Astrocyte of the cerebellum (primary cell): Measurements from ENCODE around the gene DAB2IP.

Source experiments
- DNase-seq: peaks from one replicate; pipeline ENCODE4 v3.0.0-alpha.2; 2011; ENCODE audit warnings: low read depth
- H3K4me3 ChIP-seq: 2 replicates; pipeline ENCODE4 v1.5.1; 2011; ENCODE audit warnings: mild to moderate bottlenecking, low read depth, low read length, moderate library complexity
- in situ Hi-C: cut with HindIII; loops from 2 replicates; pipeline ENCODE4 v1.10.0; 2017; ENCODE audit warnings: low sequenced_read_pairs
- TF ChIP-seq, protein P1 (sequence below): IDR thresholded peaks from 2 replicates; pipeline ENCODE4 v1.5.1; 2012; ENCODE audit warnings: low read length, low read depth, moderate library complexity, mild to moderate bottlenecking; ENCODE audit errors: missing control alignments

The DAB2IP gene

DNA sequence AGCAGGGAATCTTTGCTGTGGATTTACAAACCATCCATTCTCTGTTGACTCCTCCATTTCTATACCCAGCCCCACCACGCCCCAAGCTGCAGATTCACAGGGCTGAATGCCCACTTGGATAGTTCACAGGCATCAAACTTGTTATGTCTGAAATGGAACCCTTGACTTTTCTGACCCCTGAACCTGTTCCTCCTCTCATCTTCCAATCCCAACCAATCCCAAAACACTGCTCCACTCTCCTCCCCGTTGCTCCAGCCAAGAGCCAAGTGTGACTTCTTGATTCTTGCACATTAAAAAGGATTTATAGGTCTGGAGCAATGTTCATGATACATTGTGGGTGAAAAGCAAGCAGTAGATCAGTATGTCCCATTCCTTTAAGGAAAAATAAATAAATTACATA lies 145.6 kb downstream of the DAB2IP start:
- DNase-seq: no peak
- TF ChIP-seq, protein P1, sequence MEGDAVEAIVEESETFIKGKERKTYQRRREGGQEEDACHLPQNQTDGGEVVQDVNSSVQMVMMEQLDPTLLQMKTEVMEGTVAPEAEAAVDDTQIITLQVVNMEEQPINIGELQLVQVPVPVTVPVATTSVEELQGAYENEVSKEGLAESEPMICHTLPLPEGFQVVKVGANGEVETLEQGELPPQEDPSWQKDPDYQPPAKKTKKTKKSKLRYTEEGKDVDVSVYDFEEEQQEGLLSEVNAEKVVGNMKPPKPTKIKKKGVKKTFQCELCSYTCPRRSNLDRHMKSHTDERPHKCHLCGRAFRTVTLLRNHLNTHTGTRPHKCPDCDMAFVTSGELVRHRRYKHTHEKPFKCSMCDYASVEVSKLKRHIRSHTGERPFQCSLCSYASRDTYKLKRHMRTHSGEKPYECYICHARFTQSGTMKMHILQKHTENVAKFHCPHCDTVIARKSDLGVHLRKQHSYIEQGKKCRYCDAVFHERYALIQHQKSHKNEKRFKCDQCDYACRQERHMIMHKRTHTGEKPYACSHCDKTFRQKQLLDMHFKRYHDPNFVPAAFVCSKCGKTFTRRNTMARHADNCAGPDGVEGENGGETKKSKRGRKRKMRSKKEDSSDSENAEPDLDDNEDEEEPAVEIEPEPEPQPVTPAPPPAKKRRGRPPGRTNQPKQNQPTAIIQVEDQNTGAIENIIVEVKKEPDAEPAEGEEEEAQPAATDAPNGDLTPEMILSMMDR: no peak
- in situ Hi-C loops: no loop called here
- H3K4me3 ChIP-seq: no peak overlapping the region

DNA sequence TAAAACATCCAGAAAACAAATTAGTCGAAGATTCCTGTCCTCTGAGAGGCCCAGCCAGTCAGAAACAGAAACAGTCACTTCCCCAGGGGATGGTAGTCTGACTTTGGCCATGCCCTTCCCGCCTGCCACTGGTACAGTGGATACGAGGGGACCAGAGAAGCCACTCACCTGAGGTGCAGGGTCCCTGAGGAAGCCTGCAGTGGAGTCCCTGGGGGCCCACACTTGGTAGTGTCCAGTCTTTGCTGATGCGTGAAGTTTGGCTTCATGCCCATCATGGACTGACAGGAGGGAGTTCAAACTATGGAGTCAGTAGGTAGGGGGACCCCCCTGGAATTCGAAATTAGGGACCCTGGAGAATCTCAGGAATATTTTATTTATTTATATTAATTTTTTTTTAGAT lies 147.5 kb downstream of the DAB2IP start:
- H3K4me3 ChIP-seq: no peak overlapping the region
- in situ Hi-C loops: no loop called here
- TF ChIP-seq, protein P1: no peak
- DNase-seq: no peak

DNA sequence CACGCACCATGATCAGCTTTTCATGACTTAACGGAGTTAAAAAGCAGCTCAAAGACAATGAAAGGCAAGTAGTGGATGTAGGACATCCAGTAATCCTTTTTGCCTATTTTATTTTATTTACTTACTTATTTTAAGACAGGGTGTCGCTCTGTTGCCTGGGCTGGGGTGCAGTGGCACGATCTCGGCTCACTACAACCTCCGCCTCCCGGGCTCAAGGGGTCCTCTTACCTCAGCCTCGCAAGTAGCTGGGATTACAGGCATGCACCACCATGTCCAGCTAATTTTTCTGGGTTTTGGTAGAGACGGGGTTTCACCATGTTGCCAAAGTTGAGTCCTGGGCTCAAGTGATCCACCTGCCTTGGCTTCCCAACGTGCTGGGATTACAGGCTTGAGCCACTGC lies 148.9 kb downstream of the DAB2IP start:
- H3K4me3 ChIP-seq: no peak overlapping the region
- TF ChIP-seq, protein P1: no peak
- in situ Hi-C loops: no loop called here
- no peak for DNase-seq

DNA sequence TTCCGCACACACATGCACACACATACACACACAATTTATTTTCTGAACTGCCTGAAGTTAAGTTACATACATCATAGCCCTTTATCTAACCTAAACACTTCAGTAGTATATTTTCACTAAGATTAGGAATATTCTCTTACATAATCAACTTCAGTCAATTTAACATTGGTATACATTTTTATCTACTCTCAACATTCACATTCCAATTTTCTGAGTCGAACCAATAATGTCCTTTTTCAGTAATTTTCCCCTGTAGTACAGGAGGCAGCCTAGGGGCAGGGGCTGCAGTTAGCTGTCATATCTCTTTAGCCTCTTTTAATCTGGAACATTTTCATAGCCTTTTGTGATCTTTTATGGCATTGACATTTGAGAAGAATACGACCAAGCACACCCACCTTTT lies 150.1 kb downstream of the DAB2IP start:
- DNase-seq: no peak
- in situ Hi-C loops: no loop called here
- H3K4me3 ChIP-seq: no peak overlapping the region
- TF ChIP-seq, protein P1: no peak

DNA sequence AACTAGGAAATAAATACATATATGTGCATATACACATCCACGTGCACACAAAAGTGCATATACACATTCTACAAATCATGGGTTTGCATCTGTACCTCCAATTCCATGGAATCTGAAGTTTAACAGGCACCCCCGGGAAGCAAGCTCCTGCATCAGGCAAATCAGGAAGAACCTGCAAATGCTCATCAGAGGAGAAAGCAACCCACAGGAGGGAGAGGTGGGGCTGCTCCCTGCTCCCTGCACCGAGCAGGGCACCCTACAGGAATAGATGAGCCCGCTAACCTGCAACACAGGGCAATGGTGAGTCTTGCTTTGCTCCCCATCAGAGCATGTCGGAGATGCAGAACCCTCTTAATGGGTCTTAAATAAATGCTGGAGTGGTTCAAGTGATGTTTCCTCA lies 151.3 kb downstream of the DAB2IP start:
- in situ Hi-C loops: no loop called here
- no peak overlapping the region for H3K4me3 ChIP-seq
- TF ChIP-seq, protein P1: no peak
- DNase-seq: no peak

DNA sequence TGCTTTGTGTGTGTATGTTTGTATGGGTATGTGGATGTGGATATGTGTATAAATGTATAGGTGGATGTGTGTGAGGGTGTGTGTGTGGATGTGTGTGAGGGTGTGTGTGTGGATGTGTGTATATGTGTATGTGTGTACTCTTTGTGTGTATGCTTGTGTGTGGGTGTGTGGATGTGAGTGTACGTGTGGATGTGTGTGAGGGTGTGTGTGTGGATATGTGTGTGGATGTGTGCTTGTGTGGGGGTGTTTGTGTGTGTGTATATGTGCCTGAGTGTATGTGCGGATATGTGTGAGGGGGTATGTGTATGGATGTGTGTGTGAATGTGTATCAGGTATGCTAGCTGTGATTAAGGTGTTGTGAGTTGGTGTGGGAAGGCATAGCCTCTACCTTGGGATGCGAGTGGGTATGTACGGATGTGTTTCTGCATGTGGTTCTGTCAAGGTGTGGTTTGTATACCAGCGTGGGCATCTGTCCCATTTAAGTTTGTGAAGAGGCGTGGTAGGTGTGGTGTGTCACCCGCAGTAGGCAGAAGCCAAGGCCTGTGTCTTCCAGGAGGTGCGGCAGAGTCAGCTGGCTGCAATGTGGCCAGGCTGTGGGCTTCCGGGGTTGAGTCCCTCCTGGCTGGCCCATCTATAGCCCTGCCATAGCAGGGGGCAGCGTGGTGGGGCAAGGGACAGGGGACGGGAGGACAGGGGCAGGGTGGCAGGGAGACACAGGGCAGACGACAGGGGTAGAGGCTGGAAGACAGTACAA lies 155.8 kb downstream of the DAB2IP start:
- no peak overlapping the region for H3K4me3 ChIP-seq
- TF ChIP-seq, protein P1: no peak
- no peak for DNase-seq
- in situ Hi-C loops: no loop called here

DNA sequence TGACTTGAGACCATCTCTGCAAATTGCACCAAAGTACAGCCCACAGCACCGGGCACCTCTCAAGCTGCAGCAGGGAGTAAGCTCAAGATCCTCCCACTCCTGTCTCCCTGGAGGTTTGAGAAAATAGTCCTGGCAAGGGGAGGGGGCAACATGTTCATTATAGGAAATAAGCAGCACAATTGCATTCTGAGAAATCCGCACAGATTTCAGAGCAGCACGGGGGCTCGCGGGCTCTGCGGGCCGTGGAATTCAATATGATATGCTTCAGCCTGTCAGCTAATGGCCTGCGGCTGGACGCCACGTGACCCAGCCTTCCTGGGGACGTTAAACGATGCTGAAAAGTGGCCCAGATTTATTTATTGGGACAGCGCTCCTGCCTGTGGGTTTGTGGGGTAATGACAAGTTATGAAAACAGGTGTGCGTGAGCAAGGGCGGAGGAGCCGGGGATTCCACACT lies 156.4 kb downstream of the DAB2IP start:
- in situ Hi-C loops: no loop called here
- no peak overlapping the region for H3K4me3 ChIP-seq
- DNase-seq: no peak
- TF ChIP-seq, protein P1: no peak
